ENCODE results near the gene EIF3D. TPM values are rescaled to one million over a fixed set of nuclear protein-coding genes. Genes with fewer than 3 reads are reported as not detected.
A peak's percentile ranks its signal among the peaks of the same experiment; 100 is the strongest.

EIF3D gene
- polyA plus RNA-seq, 3 donors = 102 to 244 (median 122) TPM

GRCh38 chr22:36510384-36510783, 18.6 kb downstream of the EIF3D start:
- H3K27me3 ChIP-seq (ENCODE audit: control insufficient read depth in 2 of 2, insufficient read depth in 2 of 2, low read length in 2 of 2) = no peaks in the 10 kb centered on the region
- H3K4me2 ChIP-seq (replicated peaks; ENCODE audit: extremely low read depth, low read length, poor library complexity, severe bottlenecking) = no peak overlapping the region
- WGBS (ENCODE audit: insufficient coverage) = 83% methylated on average over 2 of the region's 3 CpGs
- no peaks in the 10 kb centered on the region for H3K79me2 ChIP-seq (ENCODE audit: insufficient read depth, low read length)
- H3K36me3 Mint-ChIP-seq = peaks cover 45 to 54% of the 10 kb centered on the region in 2 donors
- H2AFZ ChIP-seq (ENCODE audit: insufficient read depth, low read depth, low read length, poor library complexity, severe bottlenecking) = no peak overlapping the region
- no peak overlapping the region for H3K9ac ChIP-seq (ENCODE audit: insufficient read depth, low read length, poor library complexity, severe bottlenecking)
- no peak for DNase-seq
- no peaks in the 10 kb centered on the region for H3K27me3 Mint-ChIP-seq (ENCODE audit: low read depth in 3 of 3)
- peaks cover 26 to 30% of the 10 kb centered on the region in 2 donors for H3K4me1 ChIP-seq (ENCODE audit: control insufficient read depth in 1 of 2, insufficient read depth in 2 of 2, low read length in 2 of 2)
- intact Hi-C loops (cut with micrococcal nuclease) = no loop called here
- H3K27ac Mint-ChIP-seq = peak overlapping the region in 1 of 7 donors; percentile 14
- peaks cover 0 to 2% (median 0%) of the 10 kb centered on the region in 7 donors for H3K9me3 Mint-ChIP-seq
- H3K4me3 Mint-ChIP-seq = no peak overlapping the region
- peaks cover 47 to 53% of the 10 kb centered on the region in 2 donors for H3K36me3 ChIP-seq (replicated peaks in 1 of 2; ENCODE audit: control insufficient read depth in 1 of 2, insufficient read depth in 2 of 2, low read length in 2 of 2)
- no peaks in the 10 kb centered on the region for H3K9me3 ChIP-seq (replicated peaks in 1 of 2; ENCODE audit: control insufficient read depth in 1 of 2, insufficient read depth in 1 of 2, low read length in 2 of 2)
- no peak overlapping the region for H3K4me3 ChIP-seq (replicated peaks in 1 of 3; ENCODE audit: low read depth in 2 of 3, low read length in 3 of 3)
- TF ChIP-seq, protein P1, sequence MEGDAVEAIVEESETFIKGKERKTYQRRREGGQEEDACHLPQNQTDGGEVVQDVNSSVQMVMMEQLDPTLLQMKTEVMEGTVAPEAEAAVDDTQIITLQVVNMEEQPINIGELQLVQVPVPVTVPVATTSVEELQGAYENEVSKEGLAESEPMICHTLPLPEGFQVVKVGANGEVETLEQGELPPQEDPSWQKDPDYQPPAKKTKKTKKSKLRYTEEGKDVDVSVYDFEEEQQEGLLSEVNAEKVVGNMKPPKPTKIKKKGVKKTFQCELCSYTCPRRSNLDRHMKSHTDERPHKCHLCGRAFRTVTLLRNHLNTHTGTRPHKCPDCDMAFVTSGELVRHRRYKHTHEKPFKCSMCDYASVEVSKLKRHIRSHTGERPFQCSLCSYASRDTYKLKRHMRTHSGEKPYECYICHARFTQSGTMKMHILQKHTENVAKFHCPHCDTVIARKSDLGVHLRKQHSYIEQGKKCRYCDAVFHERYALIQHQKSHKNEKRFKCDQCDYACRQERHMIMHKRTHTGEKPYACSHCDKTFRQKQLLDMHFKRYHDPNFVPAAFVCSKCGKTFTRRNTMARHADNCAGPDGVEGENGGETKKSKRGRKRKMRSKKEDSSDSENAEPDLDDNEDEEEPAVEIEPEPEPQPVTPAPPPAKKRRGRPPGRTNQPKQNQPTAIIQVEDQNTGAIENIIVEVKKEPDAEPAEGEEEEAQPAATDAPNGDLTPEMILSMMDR (IDR thresholded peaks at IDR 0.05) = no peak
- H3K27ac ChIP-seq (ENCODE audit: low read depth in 1 of 2, low read length in 2 of 2) = no peak overlapping the region
- H4K20me1 ChIP-seq (ENCODE audit: insufficient read depth, low read length) = peaks cover 25% of the 10 kb centered on the region
- H3K4me1 Mint-ChIP-seq = peaks cover 24% of the 10 kb centered on the region

- peaks cover 13% of the 10 kb centered on the region for H4K20me1 ChIP-seq (ENCODE audit: insufficient read depth, low read length)
- intact Hi-C loops (cut with micrococcal nuclease) = no loop called here
- no peak for DNase-seq
- no peaks in the 10 kb centered on the region for H3K27me3 ChIP-seq (ENCODE audit: control insufficient read depth in 2 of 2, insufficient read depth in 2 of 2, low read length in 2 of 2)
- H3K9me3 ChIP-seq (replicated peaks in 1 of 2; ENCODE audit: control insufficient read depth in 1 of 2, insufficient read depth in 1 of 2, low read length in 2 of 2) = no peaks in the 10 kb centered on the region
- Mint-ChIP-seq H3K4me3 (no peak overlapping the region), H3K36me3 (peaks cover 23 to 27% of the 10 kb centered on the region in 2 donors), H3K4me1 (peaks cover 27% of the 10 kb centered on the region), H3K27ac (peak overlapping the region in 4 of 7 donors; percentile 2 to 52 (median 46)), H3K9me3 (peaks cover 0 to 2% (median 0%) of the 10 kb centered on the region in 7 donors), H3K27me3 (ENCODE audit: low read depth in 3 of 3) (peaks cover 0 to under 1% (median 0%) of the 10 kb centered on the region in 3 donors)
- peaks cover 26 to 30% of the 10 kb centered on the region in 2 donors for H3K4me1 ChIP-seq (ENCODE audit: control insufficient read depth in 1 of 2, insufficient read depth in 2 of 2, low read length in 2 of 2)
- H3K4me2 ChIP-seq (replicated peaks; ENCODE audit: extremely low read depth, low read length, poor library complexity, severe bottlenecking) = peak overlapping the region; percentile 81
- WGBS (ENCODE audit: insufficient coverage) = 92% methylated on average over 2 of the region's 6 CpGs
- TF ChIP-seq, protein P1 (IDR thresholded peaks at IDR 0.05) = no peak
- peak overlapping the region; percentile 60 for H3K9ac ChIP-seq (ENCODE audit: insufficient read depth, low read length, poor library complexity, severe bottlenecking)
- peak overlapping the region; percentile 19 to 74 (median 34) for H3K4me3 ChIP-seq (replicated peaks in 1 of 3; ENCODE audit: low read depth in 2 of 3, low read length in 3 of 3)
- no peaks in the 10 kb centered on the region for H3K79me2 ChIP-seq (ENCODE audit: insufficient read depth, low read length)
- peak overlapping the region in 1 of 2 donors; percentile 77 for H3K27ac ChIP-seq (ENCODE audit: low read depth in 1 of 2, low read length in 2 of 2)
- H2AFZ ChIP-seq (ENCODE audit: insufficient read depth, low read depth, low read length, poor library complexity, severe bottlenecking) = peak overlapping the region; percentile 84
- H3K36me3 ChIP-seq (replicated peaks in 1 of 2; ENCODE audit: control insufficient read depth in 1 of 2, insufficient read depth in 2 of 2, low read length in 2 of 2) = peaks cover 22 to 24% of the 10 kb centered on the region in 2 donors
Measured at GRCh38 chr22:36507518-36508010, 21.4 kb downstream of the EIF3D start.

All from CD14-positive monocyte (primary cell).